ENCODE results near the gene FCRL3.

DNA sequence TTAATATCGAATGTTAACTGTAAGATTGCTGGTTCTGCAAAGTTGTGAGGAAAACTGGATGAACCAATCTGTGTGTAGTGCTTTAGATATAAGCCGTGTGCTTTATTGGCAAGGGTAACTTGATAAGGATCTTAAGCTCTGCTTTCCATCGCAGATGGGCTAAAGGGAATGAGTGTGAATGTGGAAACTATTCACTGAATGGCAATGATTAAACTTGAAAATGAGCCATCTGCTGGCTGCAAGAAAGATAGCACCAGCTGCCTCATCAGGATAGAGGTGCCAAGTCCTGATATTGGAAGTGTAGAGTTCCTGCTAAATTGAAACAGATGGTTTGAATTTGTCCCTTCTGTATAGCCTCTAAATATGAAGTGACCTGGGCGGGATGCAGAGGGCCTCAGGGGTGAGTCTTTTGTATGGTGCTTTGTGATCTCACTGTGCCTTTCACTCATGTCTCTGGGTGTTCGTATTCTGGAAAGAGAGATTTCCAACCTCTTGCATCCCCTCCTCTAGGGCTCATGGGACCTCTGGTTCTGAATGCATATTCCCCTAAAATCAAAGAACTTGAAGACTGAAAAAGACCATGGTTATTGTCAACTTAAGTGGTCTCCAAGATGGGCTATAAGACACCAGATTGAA is 9.2 kb downstream of the FCRL3 start:
- TF ChIP-seq POLR2A (IDR thresholded peaks at IDR 0.05; ENCODE audit: low read depth, low read length) (no peak), TAF1 (IDR thresholded peaks at IDR 0.05; ENCODE audit: low read depth, low read length) (no peak), POLR2AphosphoS5 (IDR thresholded peaks at IDR 0.05; ENCODE audit: low read depth, low read length) (no peak), PAX5 (IDR thresholded peaks at IDR 0.05; ENCODE audit: insufficient read depth, low read length, severe bottlenecking) (no peak), POU2F2 (IDR thresholded peaks at IDR 0.05; ENCODE audit: low read depth, low read length) (no peak)

All from GM12891 (cell line).